T-helper 2 cell treated with Interferon-gamma antibody and Interleukin-4, amounts not matched to agents 5 μg/mL and 100 μg/mL, for 36 hours (primary cell): ENCODE data around the gene DACT3.
A peak's percentile ranks its signal among the peaks of the same experiment; 100 is the strongest.

Experiments
- DNase-seq: peaks from one replicate; pipeline ENCODE4 v3.0.0; 2021; ENCODE audit warnings: low spot score
- H3K27ac Mint-ChIP-seq: one replicate; pipeline ENCODE4 v1.8.0; 2021; ENCODE audit warnings: mild to moderate bottlenecking, mixed read lengths
- H3K27me3 Mint-ChIP-seq: one replicate; pipeline ENCODE4 v1.8.0; 2021; ENCODE audit warnings: low read depth, mixed read lengths
- H3K36me3 Mint-ChIP-seq: one replicate; pipeline ENCODE4 v1.8.0; 2021; ENCODE audit warnings: low read depth, mixed read lengths
- H3K4me1 Mint-ChIP-seq: one replicate; pipeline ENCODE4 v1.8.0; 2021; ENCODE audit warnings: low read depth, mixed read lengths
- H3K4me3 Mint-ChIP-seq: one replicate; pipeline ENCODE4 v1.8.0; 2022; ENCODE audit warnings: mild to moderate bottlenecking, moderate library complexity, mixed read lengths
- H3K9me3 Mint-ChIP-seq: one replicate; pipeline ENCODE4 v1.8.0; 2021; ENCODE audit warnings: mixed read lengths

The DACT3 gene

GRCh38 chr19:46687438-46688145, 26.6 kb upstream of the DACT3 start:
- H3K27ac Mint-ChIP-seq: no peak overlapping the region
- no peaks in the 10 kb centered on the region for H3K9me3 Mint-ChIP-seq
- H3K4me1 Mint-ChIP-seq: peaks cover 1% of the 10 kb centered on the region
- peaks cover 68% of the 10 kb centered on the region for H3K36me3 Mint-ChIP-seq
- H3K4me3 Mint-ChIP-seq: no peak overlapping the region
- DNase-seq: no peak
- H3K27me3 Mint-ChIP-seq: no peaks in the 10 kb centered on the region

GRCh38 chr19:46685189-46685588, 24.2 kb upstream of the DACT3 start:
- Mint-ChIP-seq H3K27me3 (no peaks in the 10 kb centered on the region), H3K9me3 (no peaks in the 10 kb centered on the region), H3K4me3 (no peak overlapping the region), H3K36me3 (peaks cover 56% of the 10 kb centered on the region), H3K27ac (no peak overlapping the region), H3K4me1 (peaks cover 1% of the 10 kb centered on the region)
- DNase-seq: no peak

GRCh38 chr19:46678110-46678732, 17.2 kb upstream of the DACT3 start:
- peaks cover 11% of the 10 kb centered on the region for H3K4me1 Mint-ChIP-seq
- peak; percentile 31 for DNase-seq
- H3K27ac Mint-ChIP-seq: no peak overlapping the region
- H3K9me3 Mint-ChIP-seq: no peaks in the 10 kb centered on the region
- peaks cover 67% of the 10 kb centered on the region for H3K36me3 Mint-ChIP-seq
- no peaks in the 10 kb centered on the region for H3K27me3 Mint-ChIP-seq
- no peak overlapping the region for H3K4me3 Mint-ChIP-seq

- Mint-ChIP-seq H3K4me1 (peaks cover 11% of the 10 kb centered on the region), H3K36me3 (peaks cover 64% of the 10 kb centered on the region), H3K9me3 (no peaks in the 10 kb centered on the region), H3K27ac (peak overlapping the region; percentile 20), H3K4me3 (no peak overlapping the region), H3K27me3 (no peaks in the 10 kb centered on the region)
- no peak for DNase-seq
Measured at GRCh38 chr19:46674416-46675178, 13.6 kb upstream of the DACT3 start.

GRCh38 chr19:46670813-46671212, 9.8 kb upstream of the DACT3 start:
- H3K9me3 Mint-ChIP-seq: no peaks in the 10 kb centered on the region
- no peak for DNase-seq
- no peak overlapping the region for H3K4me3 Mint-ChIP-seq
- peaks cover 38% of the 10 kb centered on the region for H3K36me3 Mint-ChIP-seq
- no peak overlapping the region for H3K27ac Mint-ChIP-seq
- no peaks in the 10 kb centered on the region for H3K27me3 Mint-ChIP-seq
- H3K4me1 Mint-ChIP-seq: peaks cover 3% of the 10 kb centered on the region

GRCh38 chr19:46668662-46669061, 7.7 kb upstream of the DACT3 start:
- Mint-ChIP-seq H3K36me3 (peaks cover 19% of the 10 kb centered on the region), H3K4me1 (no peaks in the 10 kb centered on the region), H3K27ac (no peak overlapping the region), H3K9me3 (no peaks in the 10 kb centered on the region), H3K4me3 (no peak overlapping the region), H3K27me3 (peaks cover 3% of the 10 kb centered on the region)
- no peak for DNase-seq

GRCh38 chr19:46665072-46665471, 4.1 kb upstream of the DACT3 start:
- Mint-ChIP-seq H3K36me3 (peaks cover under 1% of the 10 kb centered on the region), H3K4me1 (peaks cover 13% of the 10 kb centered on the region), H3K27me3 (peaks cover 10% of the 10 kb centered on the region), H3K4me3 (no peak overlapping the region), H3K9me3 (no peaks in the 10 kb centered on the region), H3K27ac (no peak overlapping the region)
- DNase-seq: no peak

GRCh38 chr19:46661735-46662592, 982 bp upstream of the DACT3 start:
- peak overlapping the region; percentile 75 for H3K4me3 Mint-ChIP-seq
- no peaks in the 10 kb centered on the region for H3K36me3 Mint-ChIP-seq
- peak; percentile 75 for DNase-seq
- H3K27ac Mint-ChIP-seq: peak overlapping the region; percentile 89
- no peaks in the 10 kb centered on the region for H3K9me3 Mint-ChIP-seq
- peaks cover 28% of the 10 kb centered on the region for H3K27me3 Mint-ChIP-seq
- H3K4me1 Mint-ChIP-seq: peaks cover 17% of the 10 kb centered on the region

GRCh38 chr19:46660551-46661019, 397 bp downstream of the DACT3 start:
- Mint-ChIP-seq H3K4me3 (peak overlapping the region; percentile 55), H3K27me3 (peaks cover 30% of the 10 kb centered on the region), H3K9me3 (no peaks in the 10 kb centered on the region), H3K27ac (no peak overlapping the region), H3K4me1 (peaks cover 17% of the 10 kb centered on the region), H3K36me3 (no peaks in the 10 kb centered on the region)
- DNase-seq: no peak

GRCh38 chr19:46660008-46660517, 919 bp downstream of the DACT3 start:
- Mint-ChIP-seq H3K4me3 (peak overlapping the region; percentile 58), H3K27me3 (peaks cover 32% of the 10 kb centered on the region), H3K36me3 (no peaks in the 10 kb centered on the region), H3K27ac (peak overlapping the region; percentile 8), H3K4me1 (peaks cover 17% of the 10 kb centered on the region), H3K9me3 (no peaks in the 10 kb centered on the region)
- no peak for DNase-seq

- Mint-ChIP-seq H3K27ac (peak overlapping the region; percentile 8), H3K27me3 (peaks cover 36% of the 10 kb centered on the region), H3K4me3 (peak overlapping the region; percentile 58), H3K36me3 (no peaks in the 10 kb centered on the region), H3K4me1 (peaks cover 17% of the 10 kb centered on the region), H3K9me3 (no peaks in the 10 kb centered on the region)
- DNase-seq: no peak
Measured at GRCh38 chr19:46659151-46660007, 1.6 kb downstream of the DACT3 start.

- peaks cover 8% of the 10 kb centered on the region for H3K4me1 Mint-ChIP-seq
- no peak for DNase-seq
- H3K9me3 Mint-ChIP-seq: no peaks in the 10 kb centered on the region
- H3K36me3 Mint-ChIP-seq: no peaks in the 10 kb centered on the region
- no peak overlapping the region for H3K4me3 Mint-ChIP-seq
- peaks cover 33% of the 10 kb centered on the region for H3K27me3 Mint-ChIP-seq
- no peak overlapping the region for H3K27ac Mint-ChIP-seq
Measured at GRCh38 chr19:46656541-46656940, 4.4 kb downstream of the DACT3 start.
